ENCODE results near the gene USP25.

Gene USP25

DNA sequence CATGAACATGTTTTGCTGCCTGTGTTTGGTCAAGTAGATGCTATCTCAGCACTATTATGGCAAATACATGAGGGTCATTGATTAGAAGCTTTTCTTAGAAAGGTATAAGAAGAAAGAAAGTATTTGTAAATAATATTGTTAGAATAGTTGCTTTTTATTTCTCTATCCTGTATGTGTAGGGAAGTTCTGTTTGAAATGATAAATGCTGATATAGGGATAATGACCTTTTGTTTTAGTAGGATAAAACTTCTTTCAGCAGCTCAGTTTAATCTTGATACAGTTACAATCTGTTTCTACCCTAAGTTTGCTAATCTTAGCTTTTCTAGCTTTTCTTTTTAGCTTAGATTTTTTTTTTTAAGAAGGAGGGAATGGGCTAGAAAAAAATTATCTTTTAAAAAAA lies 63.3 kb downstream of the USP25 start:
- H3K36me3 ChIP-seq (ENCODE audit: control insufficient read depth in 2 of 2, insufficient read depth in 1 of 2, low read length in 2 of 2): no peaks in the 10 kb centered on the region
- no peaks in the 10 kb centered on the region for H3K9me3 ChIP-seq (ENCODE audit: control insufficient read depth, insufficient read depth, low read depth, low read length)
- ChIA-PET POLR2A (no interaction called here), CTCF (interaction anchor here (0.7 kb wide), 1 partner anchor 53 kb away, joined by 3 read pairs; no protein-coding TSS in a partner anchor)
- TF ChIP-seq ZSCAN30 (tag by site-specific recombination; IDR thresholded peaks at IDR 0.05) (no peak), ELK4 (IDR thresholded peaks at IDR 0.05; ENCODE audit: borderline replicate concordance, low read depth, low read length) (no peak), ZNF555 (tag by site-specific recombination; conservative IDR thresholded peaks at IDR 0.05) (no peak), IKZF3 (tag by site-specific recombination; IDR thresholded peaks at IDR 0.05) (no peak), ZNF426 (tag by site-specific recombination; IDR thresholded peaks at IDR 0.05) (no peak), ZNF37A (tag by site-specific recombination; IDR thresholded peaks at IDR 0.05) (no peak)
- H3K4me3 ChIP-seq (ENCODE audit: low read depth, low read length): no peak overlapping the region
- 0 out of 2 replicates have a peak, but pooled peaks cover 3% of the 10 kb centered on the region for H3K4me1 ChIP-seq (ENCODE audit: control insufficient read depth, insufficient read depth, low read length)
- H3K27ac ChIP-seq (ENCODE audit: extremely low read depth, low read depth, low read length): no peak overlapping the region

DNA sequence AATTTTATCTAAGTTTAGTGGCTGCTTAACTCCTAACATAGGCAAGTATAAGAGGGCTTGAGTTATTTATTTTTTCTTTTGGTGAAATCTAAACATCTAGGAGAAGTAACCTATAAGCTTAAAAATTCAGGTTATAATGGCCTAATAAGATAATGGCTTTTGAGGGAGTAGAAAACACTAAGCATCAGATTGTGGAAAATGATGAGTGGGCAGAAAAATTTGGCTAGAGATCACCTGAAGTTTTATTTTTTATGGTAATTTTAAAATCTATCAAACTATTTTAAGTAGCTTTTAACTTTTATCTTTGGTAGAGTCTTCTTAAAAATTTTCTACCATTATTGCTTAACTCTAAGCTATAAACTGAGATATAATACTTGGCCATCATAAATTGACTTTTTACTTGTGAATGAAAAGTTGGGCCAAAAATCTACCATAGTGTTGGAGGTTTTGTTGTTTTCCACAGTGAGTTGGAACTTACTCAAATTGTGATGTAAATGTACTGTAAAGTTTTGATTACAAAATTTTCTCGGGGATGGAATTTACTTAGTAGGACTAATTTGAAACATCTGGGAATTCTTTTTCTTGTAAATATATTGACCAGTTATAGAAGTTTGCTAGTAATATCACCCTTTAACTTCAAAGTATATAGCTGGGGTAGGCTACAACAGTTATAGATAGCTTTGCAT lies 63.9 kb downstream of the USP25 start:
- ChIA-PET CTCF (interaction anchor here (0.6 to 0.7 kb wide), 6 partner anchors 8 to 68 kb away, joined by 3 to 8 read pairs (median 3); no protein-coding TSS in a partner anchor), POLR2A (no interaction called here)
- Histone ChIP-seq H3K4me1 (ENCODE audit: control insufficient read depth, insufficient read depth, low read length) (0 out of 2 replicates have a peak, but pooled peaks cover 3% of the 10 kb centered on the region), H3K27ac (ENCODE audit: extremely low read depth, low read depth, low read length) (no peak overlapping the region), H3K36me3 (ENCODE audit: control insufficient read depth in 2 of 2, insufficient read depth in 1 of 2, low read length in 2 of 2) (no peaks in the 10 kb centered on the region), H3K4me3 (ENCODE audit: low read depth, low read length) (no peak overlapping the region), H3K9me3 (ENCODE audit: control insufficient read depth, insufficient read depth, low read depth, low read length) (no peaks in the 10 kb centered on the region)
- no peak for TF ChIP-seq ZNF239 (tag by site-specific recombination; IDR thresholded peaks at IDR 0.05)
- TF ChIP-seq PRDM4 (tag by site-specific recombination; IDR thresholded peaks at IDR 0.05): no peak
- TF ChIP-seq ZNF10 (tag by site-specific recombination; IDR thresholded peaks at IDR 0.05): no peak
- no peak for TF ChIP-seq ZNF558 (tag by site-specific recombination; IDR thresholded peaks at IDR 0.05)
- TF ChIP-seq ZNF561 (tag by site-specific recombination; IDR thresholded peaks at IDR 0.05; ENCODE audit: borderline replicate concordance): no peak
- no peak for TF ChIP-seq ZNF777 (tag by site-specific recombination; IDR thresholded peaks at IDR 0.05; ENCODE audit: borderline replicate concordance)
- TF ChIP-seq ZNF146 (tag by site-specific recombination; IDR thresholded peaks at IDR 0.05): no peak
- no peak for TF ChIP-seq ZNF629 (tag by site-specific recombination; IDR thresholded peaks at IDR 0.05)

GRCh38 chr21:15794277-15794912 lies 64.6 kb downstream of the USP25 start:
- Histone ChIP-seq H3K9me3 (ENCODE audit: control insufficient read depth, insufficient read depth, low read depth, low read length) (no peaks in the 10 kb centered on the region), H3K36me3 (ENCODE audit: control insufficient read depth in 2 of 2, insufficient read depth in 1 of 2, low read length in 2 of 2) (no peaks in the 10 kb centered on the region), H3K27ac (ENCODE audit: extremely low read depth, low read depth, low read length) (no peak overlapping the region), H3K4me3 (ENCODE audit: low read depth, low read length) (no peak overlapping the region), H3K4me1 (ENCODE audit: control insufficient read depth, insufficient read depth, low read length) (0 out of 2 replicates have a peak, but pooled peaks cover 3% of the 10 kb centered on the region)
- ChIA-PET CTCF (interaction anchor here (0.6 to 0.7 kb wide), 2 partner anchors 9 to 23 kb away, joined by 3 read pairs; no protein-coding TSS in a partner anchor), POLR2A (no interaction called here)
- TF ChIP-seq ZNF664 (tag by site-specific recombination; IDR thresholded peaks at IDR 0.05) (no peak), ZNF837 (tag by site-specific recombination; IDR thresholded peaks at IDR 0.05) (no peak), ZNF777 (tag by site-specific recombination; IDR thresholded peaks at IDR 0.05; ENCODE audit: borderline replicate concordance) (no peak), ZNF138 (tag by site-specific recombination; IDR thresholded peaks at IDR 0.05; ENCODE audit: borderline replicate concordance) (no peak), ZNF596 (tag by site-specific recombination; IDR thresholded peaks at IDR 0.05) (no peak), ZNF830 (tag by site-specific recombination; IDR thresholded peaks at IDR 0.05; ENCODE audit: low read depth) (no peak), REPIN1 (tag by site-specific recombination; IDR thresholded peaks at IDR 0.05; ENCODE audit: low read depth) (no peak)

Data from HEK293 (cell line).